Chondrocyte (in vitro differentiated cells): ENCODE results near the gene ST6GALNAC5. TPM values are rescaled to one million over a fixed set of nuclear protein-coding genes. Genes with fewer than 3 reads are reported as not detected.

ENCODE experiments used
- DNase-seq: peaks from one replicate; pipeline ENCODE4 v3.0.0; 2021; ENCODE audit warnings: mixed read lengths, low spot score
- H3K27ac Mint-ChIP-seq: one replicate; pipeline ENCODE4 v1.8.0; 2021; ENCODE audit warnings: mild to moderate bottlenecking, moderate library complexity, mixed read lengths; ENCODE audit not compliant: unreplicated experiment
- H3K27me3 Mint-ChIP-seq: 2 replicates; pipeline ENCODE4 v1.8.0; 2021; ENCODE audit warnings: low read depth, mixed read lengths
- H3K36me3 Mint-ChIP-seq: 2 replicates; pipeline ENCODE4 v1.8.0; 2021; ENCODE audit warnings: low read depth, mixed read lengths
- H3K4me1 Mint-ChIP-seq: 2 replicates; pipeline ENCODE4 v1.8.0; 2021; ENCODE audit warnings: low read depth, mild to moderate bottlenecking, mixed read lengths
- H3K4me3 Mint-ChIP-seq: one replicate; pipeline ENCODE4 v1.8.0; 2021; ENCODE audit warnings: mild to moderate bottlenecking, moderate library complexity, mixed read lengths; ENCODE audit not compliant: unreplicated experiment
- H3K9me3 Mint-ChIP-seq: 2 replicates; pipeline ENCODE4 v1.8.0; 2021; ENCODE audit warnings: low read depth, mixed read lengths
- total RNA-seq: library from RNA; stranded (reverse); gene quantifications from 3 replicates; pipeline ENCODE4 v1.2.1, GENCODE V29; 2021
- TF ChIP-seq, protein P1 (sequence below): fragments of 200-600 bp; sonication (generic); IDR thresholded peaks from 2 replicates; pipeline ENCODE4 v1.5.0; 2021; ENCODE audit warnings: antibody characterized with exemption, mild to moderate bottlenecking, moderate library complexity

ST6GALNAC5 gene
- total RNA-seq, 1 donor from 2014 or later: 7.3 TPM

DNA sequence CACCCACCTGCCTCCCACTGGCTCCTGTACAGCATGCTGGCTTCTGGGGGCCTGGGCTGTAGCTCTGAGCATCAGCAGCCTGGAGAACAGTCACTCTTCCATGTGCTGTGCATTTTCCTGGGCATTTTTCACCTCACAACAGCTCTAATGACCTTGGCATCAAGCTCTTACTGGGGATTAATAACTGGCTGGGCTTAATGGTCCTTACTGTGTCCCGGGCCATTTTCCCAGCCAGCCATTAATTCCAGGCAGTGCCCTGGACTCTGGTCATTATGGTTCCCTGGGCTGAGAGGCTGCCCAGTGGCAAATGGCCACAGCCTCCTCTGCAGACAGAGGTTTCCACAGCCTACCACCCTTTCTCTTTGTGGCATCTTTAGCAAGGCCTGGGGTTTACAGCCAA lies 171.8 kb downstream of the ST6GALNAC5 start:
- H3K9me3 Mint-ChIP-seq: peaks cover 6% of the 10 kb centered on the region
- H3K27me3 Mint-ChIP-seq: no peaks in the 10 kb centered on the region
- TF ChIP-seq, protein P1, sequence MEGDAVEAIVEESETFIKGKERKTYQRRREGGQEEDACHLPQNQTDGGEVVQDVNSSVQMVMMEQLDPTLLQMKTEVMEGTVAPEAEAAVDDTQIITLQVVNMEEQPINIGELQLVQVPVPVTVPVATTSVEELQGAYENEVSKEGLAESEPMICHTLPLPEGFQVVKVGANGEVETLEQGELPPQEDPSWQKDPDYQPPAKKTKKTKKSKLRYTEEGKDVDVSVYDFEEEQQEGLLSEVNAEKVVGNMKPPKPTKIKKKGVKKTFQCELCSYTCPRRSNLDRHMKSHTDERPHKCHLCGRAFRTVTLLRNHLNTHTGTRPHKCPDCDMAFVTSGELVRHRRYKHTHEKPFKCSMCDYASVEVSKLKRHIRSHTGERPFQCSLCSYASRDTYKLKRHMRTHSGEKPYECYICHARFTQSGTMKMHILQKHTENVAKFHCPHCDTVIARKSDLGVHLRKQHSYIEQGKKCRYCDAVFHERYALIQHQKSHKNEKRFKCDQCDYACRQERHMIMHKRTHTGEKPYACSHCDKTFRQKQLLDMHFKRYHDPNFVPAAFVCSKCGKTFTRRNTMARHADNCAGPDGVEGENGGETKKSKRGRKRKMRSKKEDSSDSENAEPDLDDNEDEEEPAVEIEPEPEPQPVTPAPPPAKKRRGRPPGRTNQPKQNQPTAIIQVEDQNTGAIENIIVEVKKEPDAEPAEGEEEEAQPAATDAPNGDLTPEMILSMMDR: no peak
- no peak overlapping the region for H3K4me3 Mint-ChIP-seq
- peaks cover 34% of the 10 kb centered on the region for H3K4me1 Mint-ChIP-seq
- H3K27ac Mint-ChIP-seq: peak overlapping the region; percentile 74
- DNase-seq: no peak
- no peaks in the 10 kb centered on the region for H3K36me3 Mint-ChIP-seq

DNA sequence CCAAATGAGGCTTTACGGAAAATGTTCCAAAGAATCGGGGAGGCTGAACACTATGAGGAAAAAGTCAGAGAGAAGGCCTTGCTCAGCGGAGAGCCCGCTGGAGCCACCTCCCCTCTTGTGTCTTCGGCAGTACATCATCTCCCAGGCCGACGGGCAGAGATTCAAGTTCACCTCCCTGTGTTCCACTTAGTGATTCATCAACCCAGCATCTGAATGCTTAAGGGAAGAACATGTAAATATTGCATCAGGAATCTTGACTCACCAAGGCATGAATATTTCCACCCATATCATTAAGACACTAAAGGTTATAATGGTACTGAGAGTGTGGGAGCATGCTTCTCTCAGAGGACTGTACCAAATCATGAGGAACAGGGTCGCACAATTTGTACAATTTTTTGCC lies 172.5 kb downstream of the ST6GALNAC5 start:
- Mint-ChIP-seq H3K27ac (peak overlapping the region; percentile 74), H3K4me3 (no peak overlapping the region), H3K4me1 (peaks cover 34% of the 10 kb centered on the region), H3K36me3 (no peaks in the 10 kb centered on the region), H3K9me3 (peaks cover 6% of the 10 kb centered on the region), H3K27me3 (no peaks in the 10 kb centered on the region)
- TF ChIP-seq, protein P1: no peak
- DNase-seq: peak; percentile 82

DNA sequence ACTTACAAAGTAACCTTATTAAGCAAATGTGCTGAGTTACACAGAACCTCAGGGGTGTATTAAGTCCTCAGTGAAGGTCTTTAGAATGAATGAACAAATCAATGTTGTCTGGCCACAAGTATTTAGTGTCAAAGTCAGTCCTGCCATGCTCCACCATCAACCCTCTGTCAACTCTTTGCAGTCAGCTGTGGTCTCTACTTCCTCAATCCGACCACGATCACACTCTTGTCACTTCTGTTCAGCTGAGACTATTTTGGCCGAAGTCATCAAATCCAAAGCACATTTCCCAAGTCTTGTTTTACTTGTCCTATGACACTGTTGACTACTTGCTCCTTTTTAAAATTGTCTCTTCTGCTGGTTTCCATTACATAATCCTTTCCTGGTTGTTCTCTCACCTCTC lies 173.5 kb downstream of the ST6GALNAC5 start:
- peaks cover 34% of the 10 kb centered on the region for H3K4me1 Mint-ChIP-seq
- peaks cover 6% of the 10 kb centered on the region for H3K9me3 Mint-ChIP-seq
- TF ChIP-seq, protein P1: no peak
- H3K27me3 Mint-ChIP-seq: no peaks in the 10 kb centered on the region
- H3K4me3 Mint-ChIP-seq: no peak overlapping the region
- peaks cover 4% of the 10 kb centered on the region for H3K36me3 Mint-ChIP-seq
- DNase-seq: no peak
- peak overlapping the region; percentile 74 for H3K27ac Mint-ChIP-seq

DNA sequence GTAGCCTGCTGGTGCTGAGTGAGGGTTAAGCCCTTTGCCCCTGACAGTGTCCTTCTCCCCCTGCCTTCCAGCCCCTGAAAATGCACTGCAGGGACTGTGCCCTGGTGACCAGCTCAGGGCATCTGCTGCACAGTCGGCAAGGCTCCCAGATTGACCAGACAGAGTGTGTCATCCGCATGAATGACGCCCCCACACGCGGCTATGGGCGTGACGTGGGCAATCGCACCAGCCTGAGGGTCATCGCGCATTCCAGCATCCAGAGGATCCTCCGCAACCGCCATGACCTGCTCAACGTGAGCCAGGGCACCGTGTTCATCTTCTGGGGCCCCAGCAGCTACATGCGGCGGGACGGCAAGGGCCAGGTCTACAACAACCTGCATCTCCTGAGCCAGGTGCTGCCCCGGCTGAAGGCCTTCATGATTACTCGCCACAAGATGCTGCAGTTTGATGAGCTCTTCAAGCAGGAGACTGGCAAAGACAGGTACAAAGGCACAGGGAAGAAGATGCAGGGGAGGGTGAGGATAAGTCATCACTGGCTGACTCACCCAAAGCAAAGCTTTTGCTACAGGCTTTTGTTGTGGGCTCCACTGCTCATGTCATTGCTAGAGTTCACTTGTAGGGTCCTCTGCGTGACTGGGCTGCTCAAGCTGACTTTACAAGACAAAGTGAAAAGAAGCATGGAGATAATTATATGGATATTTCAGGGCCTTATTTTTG lies 177.0 kb downstream of the ST6GALNAC5 start:
- peaks cover 18% of the 10 kb centered on the region for H3K4me1 Mint-ChIP-seq
- peaks cover 4% of the 10 kb centered on the region for H3K36me3 Mint-ChIP-seq
- no peaks in the 10 kb centered on the region for H3K9me3 Mint-ChIP-seq
- H3K27me3 Mint-ChIP-seq: no peaks in the 10 kb centered on the region
- TF ChIP-seq, protein P1: no peak
- no peak overlapping the region for H3K4me3 Mint-ChIP-seq
- DNase-seq: peak; percentile 67
- no peak overlapping the region for H3K27ac Mint-ChIP-seq

DNA sequence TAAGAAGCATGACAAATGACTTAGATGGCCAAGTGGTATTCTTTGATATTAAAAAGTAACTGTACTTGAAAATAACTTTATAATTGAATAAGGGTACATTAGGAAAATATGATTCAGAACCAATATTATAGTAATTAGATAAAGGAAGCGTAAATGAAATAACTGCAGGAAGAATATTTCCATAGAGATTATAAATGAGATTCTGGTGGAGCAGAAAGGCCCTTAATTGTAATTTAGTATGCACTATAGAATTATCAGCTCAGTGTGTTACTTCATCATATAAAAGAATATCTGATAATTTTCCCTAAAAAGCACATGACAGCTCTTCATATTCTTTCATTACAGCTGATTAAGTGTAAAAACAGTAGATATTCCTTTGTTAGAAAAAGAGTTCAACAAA lies 180.3 kb downstream of the ST6GALNAC5 start:
- TF ChIP-seq, protein P1: no peak
- Mint-ChIP-seq H3K27ac (no peak overlapping the region), H3K9me3 (no peaks in the 10 kb centered on the region), H3K36me3 (peaks cover 6% of the 10 kb centered on the region), H3K4me1 (no peaks in the 10 kb centered on the region), H3K4me3 (no peak overlapping the region), H3K27me3 (no peaks in the 10 kb centered on the region)
- DNase-seq: no peak
